NCI-H128 (cell line): ENCODE data around the gene SV2C.
"Not testable (repeated sequence)": the region's sequence is repeated elsewhere in the genome, so short reads cannot be mapped to it uniquely, and the experiment has no call there.

Experiments used
- DNase-seq: peaks from one replicate; lab custom pipeline; 2025; ENCODE audit not compliant: unreplicated experiment; lab: John Stamatoyannopoulos, UW

The SV2C gene, protein sequence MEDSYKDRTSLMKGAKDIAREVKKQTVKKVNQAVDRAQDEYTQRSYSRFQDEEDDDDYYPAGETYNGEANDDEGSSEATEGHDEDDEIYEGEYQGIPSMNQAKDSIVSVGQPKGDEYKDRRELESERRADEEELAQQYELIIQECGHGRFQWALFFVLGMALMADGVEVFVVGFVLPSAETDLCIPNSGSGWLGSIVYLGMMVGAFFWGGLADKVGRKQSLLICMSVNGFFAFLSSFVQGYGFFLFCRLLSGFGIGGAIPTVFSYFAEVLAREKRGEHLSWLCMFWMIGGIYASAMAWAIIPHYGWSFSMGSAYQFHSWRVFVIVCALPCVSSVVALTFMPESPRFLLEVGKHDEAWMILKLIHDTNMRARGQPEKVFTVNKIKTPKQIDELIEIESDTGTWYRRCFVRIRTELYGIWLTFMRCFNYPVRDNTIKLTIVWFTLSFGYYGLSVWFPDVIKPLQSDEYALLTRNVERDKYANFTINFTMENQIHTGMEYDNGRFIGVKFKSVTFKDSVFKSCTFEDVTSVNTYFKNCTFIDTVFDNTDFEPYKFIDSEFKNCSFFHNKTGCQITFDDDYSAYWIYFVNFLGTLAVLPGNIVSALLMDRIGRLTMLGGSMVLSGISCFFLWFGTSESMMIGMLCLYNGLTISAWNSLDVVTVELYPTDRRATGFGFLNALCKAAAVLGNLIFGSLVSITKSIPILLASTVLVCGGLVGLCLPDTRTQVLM

DNA sequence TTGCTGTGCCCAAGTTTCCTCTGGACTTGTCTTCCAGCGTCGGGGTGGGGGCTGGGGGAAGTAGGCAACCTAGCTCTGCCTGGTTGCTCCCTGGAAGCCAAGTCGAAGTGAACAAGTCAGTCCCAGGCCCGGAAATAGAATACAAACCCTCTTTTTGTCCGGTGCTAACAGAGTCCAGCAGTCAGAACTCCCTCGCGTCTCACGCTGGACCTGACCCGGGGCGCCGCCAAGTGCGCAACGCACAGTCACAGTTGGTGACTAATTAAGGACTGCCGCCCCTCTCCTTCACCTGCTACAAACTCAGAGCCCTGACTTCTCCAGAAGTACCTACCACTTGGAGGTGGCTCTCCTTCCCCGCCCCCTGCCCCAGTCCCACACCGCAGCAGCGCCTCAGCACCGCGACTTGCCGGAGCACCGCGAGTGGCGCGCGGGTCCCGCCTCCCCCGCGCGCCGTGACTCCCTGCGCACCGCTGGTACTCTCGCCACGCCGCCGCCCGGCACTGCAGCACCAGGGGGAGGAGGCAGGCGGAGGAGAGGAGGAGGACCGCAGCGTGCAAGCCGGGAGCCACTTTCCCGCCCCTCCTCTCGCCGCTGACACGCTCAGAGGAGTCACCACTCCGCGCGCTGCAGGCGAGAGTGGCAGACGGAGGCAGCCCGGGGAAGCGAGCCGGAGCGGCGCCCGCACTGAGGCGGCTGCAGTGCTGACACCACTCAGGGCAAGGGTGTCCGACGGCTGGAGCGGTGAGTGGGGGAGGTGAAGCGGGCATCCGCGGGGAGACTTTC, at the start of gene SV2C:
TSS of gene SV2C (plus strand) at position 612 of the 783 bp plus-strand sequence. CDS start 48,368 bp downstream, outside the sequence.
- peak; percentile 23 for DNase-seq

DNA sequence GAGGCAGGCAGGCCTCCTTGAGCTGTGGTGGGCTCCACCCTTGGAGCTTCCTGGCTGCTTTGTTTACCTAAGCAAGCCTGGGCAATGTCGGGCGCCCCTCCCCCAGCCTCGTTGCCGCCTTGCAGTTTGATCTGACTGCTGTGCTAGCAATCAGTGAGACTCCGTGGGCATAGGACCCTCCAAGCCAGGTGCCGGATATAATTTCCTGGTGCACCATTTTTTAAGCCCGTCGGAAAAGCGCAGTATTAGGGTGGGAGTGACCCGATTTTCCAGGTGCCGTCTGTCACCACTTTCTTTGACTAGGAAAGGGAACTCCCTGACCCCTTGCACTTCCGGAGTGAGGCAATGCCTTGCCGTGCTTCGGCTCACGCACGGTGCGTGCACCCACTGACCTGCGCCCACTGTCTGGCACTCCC, 45.4 kb upstream of the SV2C start:
- not testable (repeated sequence) for DNase-seq

DNA sequence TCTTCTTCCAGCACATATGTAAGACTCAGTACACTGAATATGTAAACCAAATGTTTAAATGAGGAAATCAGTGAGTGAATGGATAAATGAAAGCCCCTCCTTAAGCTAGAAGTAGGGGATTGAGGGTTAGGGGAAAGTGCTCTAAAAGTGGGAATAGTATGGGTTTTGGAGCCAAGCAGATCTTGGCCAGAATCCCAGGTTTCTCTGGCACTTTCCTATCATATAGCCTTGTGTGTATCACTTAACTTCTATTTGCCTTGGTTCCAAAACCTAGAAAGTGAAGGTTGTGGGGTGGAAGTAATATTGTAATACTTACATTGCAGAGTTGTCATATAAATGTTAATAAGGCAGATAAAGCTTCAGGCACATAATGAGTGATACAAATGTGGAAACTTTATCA, 45.0 kb upstream of the SV2C start:
- DNase-seq, result no peak

DNA sequence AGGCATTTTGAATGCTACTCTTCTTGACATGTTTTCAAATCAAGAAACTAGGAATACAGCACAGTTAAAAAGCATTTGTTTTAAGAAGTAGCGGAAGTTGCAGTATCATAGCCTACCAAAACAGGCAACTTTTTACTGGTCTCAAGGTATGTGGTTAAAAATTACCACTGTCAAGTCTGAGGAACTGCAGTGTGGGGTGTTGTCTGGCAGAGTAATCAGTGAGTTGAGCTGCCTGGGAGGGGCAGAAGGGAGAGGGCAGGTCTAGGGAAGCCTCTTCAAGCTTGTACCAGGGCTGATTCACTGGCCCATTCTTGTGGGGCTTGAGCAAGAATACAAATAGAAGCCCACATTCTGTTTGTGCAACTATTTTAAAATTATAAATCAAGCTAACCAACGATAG, 42.4 kb upstream of the SV2C start:
- no peak for DNase-seq

DNA sequence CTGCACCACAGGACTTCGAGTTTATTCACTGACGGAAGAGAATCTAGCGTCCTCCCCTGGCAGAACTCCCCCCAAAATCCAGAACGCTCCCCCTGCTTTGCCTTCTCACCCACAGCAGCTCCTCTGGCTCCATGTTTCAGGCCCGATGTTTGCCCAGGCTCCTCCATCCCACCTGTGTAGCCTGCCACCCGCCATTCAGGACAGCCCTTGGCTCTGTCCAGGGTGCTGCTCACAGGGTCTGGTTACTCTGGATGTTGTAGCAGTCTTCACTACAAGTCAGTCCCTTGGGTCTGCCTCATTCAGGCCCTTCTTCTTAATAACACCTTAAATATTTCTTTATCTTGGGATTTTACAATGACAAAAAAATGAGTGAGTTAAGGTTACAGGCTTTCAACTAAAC, 41.3 kb upstream of the SV2C start:
- DNase-seq, result no peak

DNA sequence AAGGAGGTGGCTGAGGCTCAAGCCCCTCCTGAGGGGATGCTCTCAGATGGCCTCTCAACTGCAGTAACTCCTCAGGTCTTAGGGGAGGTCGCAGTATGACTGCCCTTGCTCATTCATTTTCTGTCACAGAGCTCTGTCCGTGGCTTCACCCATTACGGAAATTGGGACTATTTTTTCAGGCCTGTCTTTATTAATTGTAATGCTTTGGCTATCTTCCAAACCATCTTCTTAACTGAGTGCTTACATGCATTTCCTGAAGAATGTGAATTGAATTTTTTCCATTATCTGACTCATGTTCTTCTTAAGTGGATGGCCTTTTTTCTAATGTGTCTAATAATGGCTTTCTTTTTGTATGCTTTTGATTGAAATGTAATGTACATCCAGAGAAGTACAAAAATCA, 36.4 kb upstream of the SV2C start:
- no peak for DNase-seq

DNA sequence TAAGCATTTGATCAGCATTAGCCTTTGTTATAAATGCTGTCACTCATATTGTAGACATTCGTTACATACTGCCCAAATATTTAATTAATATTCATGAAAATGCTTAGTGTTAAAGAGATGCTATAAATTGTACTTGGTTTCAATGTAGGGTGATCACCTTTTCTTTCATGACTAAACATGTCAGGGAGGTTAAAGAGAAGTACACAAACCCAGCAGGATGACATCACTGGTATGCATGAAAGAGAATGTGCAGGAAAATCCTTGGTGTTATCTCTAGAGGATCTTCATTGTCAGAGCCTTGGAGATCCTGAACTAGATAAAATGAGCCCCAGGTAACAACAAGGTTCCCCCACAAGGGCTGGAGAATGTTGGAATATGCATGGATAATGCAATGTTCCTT, 33.0 kb upstream of the SV2C start:
- DNase-seq, result no peak

DNA sequence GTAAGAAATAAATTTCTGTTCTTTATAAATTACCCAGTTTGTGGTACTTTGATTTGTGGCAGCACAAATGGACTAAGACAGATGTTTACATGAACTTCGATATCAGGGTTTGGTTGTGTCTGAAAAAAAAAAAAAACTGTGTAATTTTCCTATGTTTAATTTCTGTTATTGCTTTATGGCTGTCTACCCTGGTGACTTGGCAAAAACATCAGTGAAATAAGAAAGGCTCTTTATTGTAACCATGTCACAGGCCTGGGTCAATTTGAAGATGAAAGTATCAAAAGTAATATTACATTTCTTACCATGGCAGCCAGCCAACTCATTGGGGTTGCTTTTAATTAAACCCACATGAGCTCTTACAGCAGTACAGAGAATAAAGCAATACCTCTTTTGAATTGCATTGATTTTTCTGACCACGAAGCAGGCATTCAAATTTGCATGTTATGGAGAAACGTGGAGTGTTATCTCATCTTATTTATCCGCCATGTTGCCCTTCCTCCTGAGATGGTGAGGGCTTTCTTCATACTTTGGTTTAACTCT, 20.6 kb upstream of the SV2C start:
- DNase-seq, result no peak

DNA sequence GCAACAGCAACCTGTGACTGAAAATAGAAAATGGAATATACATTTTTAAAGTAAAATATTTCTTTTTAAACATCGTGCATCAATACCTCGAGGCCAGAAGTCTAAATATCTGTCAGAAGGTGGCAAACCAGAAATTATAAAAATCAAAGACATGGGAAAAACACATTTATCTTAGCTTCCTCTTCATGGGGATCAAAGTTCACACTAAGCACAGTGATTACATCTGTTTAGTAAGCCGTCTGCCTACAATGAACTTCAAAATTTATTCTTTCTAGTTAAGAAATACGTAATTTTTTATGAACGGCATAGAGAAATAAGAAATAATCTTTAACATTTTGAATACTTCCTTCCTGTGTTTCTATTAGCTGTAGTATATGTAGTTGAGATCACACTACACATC, 17.9 kb upstream of the SV2C start:
- DNase-seq, result no peak

DNA sequence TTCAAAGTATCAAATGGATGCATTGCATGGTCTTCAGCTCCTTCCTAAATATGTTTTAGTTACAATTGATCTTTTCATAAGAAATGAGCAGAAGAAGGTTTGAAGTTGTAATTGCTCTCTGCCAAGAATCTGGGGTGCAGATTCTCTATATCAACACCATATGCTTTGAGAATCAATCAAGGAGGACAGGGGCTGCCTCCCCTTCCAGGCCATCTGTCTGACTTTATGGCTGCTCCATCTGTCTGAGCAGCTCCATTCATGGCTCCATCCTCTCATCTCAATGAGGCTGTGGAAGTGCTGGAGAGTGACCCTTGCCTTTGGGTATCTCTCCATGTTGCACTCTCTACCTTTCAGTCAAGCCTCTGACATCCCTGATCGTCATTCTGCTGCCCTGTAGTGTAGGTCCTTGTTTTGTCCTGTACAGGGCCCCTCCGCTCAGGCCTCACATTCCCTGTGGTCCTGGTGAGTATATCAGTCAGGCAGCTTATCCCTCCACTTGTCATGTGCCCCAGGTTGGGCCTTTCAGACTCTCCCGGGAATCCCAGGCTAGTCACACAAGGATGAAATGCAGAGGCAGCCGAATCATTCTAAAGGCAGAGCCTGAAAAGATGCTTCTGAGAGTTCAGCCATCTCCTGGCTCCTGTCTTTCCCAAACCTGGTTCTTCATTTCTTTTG, 14.0 kb upstream of the SV2C start:
- DNase-seq, result no peak

DNA sequence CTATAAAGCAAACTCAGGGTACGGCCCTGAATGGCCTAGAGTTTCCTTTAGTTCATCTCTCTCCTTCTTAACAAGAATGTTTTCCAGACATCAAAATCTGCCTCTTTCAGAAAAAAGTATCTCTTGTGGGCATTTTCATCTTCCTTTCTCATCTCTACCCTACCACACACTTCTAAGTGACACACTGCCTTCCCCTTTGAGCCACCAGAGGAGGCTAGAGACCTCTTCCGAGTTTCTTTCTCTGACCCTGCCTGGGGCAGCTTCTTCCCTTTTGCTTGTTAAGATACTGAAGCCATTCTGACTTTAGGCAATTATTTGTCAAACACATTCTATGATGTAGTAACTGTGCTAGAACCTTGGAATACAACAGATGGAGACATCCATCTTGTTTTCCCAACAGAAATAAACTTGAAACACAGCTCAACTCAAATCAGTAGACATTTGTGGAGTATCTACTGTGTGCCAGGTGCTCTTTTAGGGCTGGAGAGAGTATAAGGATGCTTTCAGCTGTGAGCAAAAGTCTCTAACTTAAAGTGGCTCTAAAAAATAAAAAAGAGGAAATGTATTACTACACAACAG, 8.6 kb upstream of the SV2C start:
- no peak for DNase-seq

DNA sequence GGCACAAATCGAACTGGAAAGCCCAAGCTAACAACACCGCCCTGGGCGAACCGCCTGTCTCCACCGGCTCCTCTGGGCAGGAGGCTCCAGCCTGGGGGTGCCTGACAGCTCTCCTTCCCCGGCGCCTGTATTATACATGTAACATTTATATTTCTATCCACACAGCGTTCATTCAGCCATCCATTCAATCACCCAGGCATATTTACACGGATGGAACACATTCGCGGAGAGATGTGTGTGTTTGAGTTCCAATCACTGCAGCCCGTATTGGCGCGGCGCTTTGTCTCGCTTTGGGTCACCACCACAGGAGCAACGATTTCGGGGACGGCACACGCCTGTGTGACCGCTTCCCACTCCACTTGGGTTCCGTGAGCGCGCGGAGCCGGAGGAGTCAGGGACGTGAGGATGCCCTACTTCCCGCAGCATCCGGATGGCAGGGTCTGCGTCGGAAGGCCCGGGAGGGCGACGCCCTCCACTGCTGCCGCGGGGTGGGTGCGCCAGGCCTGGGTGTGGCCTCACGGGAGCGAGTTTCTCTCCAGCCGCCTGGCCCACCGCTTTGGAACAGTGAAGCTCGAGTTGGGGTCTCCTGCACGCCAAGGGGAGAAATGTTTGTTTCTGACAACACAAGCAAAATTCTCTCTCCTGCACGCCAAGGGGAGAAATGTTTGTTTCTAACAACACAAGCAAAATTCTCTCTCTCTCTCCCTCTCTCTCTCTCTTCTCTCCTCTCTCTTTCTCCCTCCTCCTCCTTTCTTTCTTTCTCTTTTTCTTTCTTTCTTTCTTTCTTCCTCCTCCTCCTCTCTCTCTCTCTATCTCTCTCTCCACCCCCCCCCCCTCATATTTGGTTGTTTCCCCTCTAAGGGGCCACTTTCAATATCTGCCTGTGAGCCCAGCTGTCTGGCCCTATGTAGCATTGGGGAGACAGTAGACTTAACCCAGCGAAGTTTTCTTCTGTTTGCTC, 1.1 kb upstream of the SV2C start:
- DNase-seq, result no peak

DNA sequence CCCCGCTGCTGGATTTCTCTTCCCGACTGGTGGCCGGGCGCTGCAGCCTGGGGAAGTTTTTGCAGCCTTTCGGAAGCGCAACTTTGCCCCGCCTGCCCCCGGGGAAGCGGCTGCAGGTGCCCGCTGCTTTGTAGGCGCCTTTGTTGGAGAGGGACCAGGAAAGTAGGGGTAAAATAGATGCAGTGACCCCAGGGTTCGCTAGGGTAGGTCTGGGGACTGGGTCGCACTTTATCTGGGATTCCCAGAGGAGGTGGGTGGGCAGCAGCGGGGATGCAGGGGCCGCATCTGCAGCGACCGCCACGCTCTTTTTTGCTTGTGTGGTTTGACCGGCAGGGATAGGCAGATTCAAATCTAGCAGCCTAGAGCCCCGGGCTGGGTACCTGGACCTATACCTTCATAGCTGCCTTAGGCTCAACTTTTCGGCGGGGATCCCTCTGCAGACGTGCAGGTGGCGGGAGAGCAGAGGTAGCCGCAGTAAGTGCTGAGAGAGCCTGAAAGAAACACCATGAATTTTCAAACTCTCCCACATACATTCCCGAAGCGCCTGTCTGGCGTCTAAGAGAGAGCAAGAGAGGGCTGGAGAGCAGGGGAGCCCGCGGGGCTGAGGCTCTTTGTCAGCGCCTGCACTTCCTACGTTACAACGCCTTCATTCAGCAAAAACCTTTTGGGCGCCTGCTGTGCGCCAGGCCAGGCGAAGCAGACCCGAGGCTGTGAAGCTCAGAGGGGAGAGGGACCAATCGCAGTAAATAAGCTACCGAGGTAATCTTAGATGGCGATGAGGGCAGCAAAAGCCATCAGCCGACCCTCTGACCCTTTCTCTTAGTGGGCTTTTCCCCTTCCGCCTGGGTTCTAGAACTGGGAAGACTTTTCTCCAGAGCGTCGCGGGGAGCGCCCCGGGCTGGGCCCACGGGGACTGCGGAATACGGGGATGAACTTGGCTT, 642 bp downstream of the SV2C start:
- peak; percentile 21 for DNase-seq

DNA sequence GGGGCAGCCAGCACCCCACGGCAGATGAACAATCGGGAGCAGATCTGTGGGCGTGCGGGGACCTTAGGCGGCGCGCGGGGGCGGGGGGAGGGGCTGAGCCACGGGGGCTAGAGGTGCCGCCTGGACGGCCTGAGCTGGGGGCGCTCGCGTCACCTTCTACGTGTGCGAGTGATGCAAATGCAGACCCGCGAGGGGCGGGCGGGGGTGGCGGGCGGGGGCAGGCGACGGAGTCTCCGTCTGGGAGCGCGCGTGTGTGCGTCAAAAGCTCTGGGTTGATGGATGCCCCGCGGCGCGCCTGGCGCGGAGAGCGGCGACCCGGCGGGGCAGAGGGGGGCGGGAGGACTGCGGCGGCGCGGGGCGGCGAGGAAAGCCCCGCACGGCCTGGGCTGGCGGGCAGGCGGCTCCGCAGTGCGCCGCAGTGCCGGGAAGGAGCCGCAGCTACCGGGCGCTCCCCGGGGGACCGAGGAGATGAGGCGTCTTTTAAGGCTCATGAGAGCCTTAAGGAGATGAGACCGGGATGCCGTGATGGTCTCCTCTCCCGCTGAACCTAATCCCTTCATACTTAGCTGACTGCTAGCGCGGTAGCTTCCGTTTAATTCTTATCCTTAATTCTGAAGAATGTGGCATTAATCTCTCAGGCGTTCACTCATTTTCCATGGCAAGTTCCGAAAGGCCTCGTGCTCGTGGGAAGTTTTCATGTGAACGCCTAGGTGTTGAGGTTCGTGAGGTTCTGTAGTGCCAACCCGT, 1.5 kb downstream of the SV2C start:
- no peak for DNase-seq

DNA sequence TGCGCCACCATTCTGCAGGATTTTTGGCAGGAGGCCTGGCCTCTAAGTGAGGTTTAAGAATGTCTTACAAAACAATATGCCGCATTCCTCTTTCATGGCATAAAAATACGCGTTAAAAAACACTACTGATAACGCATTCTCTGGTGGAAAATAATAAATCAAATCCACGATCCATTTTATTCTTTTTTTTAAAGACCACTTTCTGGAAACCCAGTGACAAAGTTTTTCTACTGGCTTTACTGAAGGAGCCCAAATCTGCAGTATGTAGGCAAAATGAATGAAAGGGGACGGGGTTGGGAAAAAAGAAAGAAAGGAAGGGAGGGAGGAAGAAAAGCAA, 2.0 kb downstream of the SV2C start:
- no peak for DNase-seq

DNA sequence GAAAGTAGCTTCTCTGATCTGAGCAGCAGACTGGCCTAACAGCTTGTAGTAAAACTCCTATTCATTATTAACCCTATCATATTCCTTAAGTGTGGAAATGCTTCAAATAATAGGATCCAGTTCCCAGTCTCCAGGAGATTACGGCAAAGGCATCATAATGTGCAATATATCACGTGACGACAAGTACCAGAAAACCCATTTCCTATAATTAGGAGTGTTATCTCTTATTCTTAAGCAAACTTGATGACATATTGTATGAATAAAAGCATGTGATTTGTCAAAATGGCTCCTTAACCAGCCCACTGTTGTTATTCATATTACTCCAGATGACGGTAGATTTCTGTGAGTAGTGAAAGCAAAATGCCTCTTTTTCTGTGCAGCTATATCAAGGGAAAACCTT, 2.9 kb downstream of the SV2C start:
- no peak for DNase-seq

DNA sequence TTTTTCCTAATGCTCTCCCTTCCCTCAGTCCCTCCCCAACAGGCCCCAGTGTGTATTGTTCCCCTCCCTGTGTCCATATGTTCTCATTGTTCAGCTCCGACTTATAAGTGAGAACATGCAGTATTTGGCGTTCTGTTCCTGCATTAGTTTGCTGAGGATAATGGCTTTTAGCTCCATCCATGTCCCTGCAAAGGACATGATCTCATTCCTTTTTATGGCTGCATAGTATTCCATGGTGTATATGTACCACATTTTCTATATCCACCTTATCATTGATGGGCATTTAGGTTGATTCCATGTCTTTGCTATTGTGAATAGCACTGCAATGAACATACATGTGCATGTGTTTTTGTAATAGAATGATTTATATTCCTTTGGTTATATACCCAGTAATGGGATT, 6.0 kb downstream of the SV2C start:
- not testable (repeated sequence) for DNase-seq

DNA sequence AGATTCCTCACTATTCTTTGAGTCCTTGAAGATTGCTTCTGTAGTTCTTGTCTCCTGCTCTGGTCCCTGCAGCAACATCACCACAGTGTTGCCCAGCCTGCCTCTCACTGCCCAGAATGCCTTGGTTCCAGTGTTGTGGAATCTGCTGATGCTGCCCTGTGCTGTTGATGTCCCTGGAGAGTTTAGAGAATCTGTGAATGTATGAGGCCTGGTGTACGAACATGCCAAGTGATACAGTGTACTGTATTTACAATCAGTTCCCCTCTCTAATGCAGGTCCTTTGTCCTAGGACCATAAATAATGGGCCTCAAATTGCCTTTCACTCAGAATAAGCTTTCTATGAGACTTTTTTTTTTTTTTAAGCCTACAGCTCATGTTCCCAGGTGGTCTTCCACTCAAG, 8.2 kb downstream of the SV2C start:
- DNase-seq, result no peak
